Activated naive CD8-positive, alpha-beta T cell treated with anti-CD3 and anti-CD28 coated beads, Interleukin-2, amount 50 U/mL, for 24 hours (primary cell): ENCODE data around the gene SWT1.
A peak's percentile ranks its signal among the peaks of the same experiment; 100 is the strongest.

Experiments used
- ATAC-seq: fragments of 150-1000 bp; cut with Tn5 transposase; one replicate; pipeline ENCODE4 v1.10.0; 2021
- DNase-seq: peaks from one replicate; pipeline ENCODE4 v3.0.0; 2021
- H3K27ac Mint-ChIP-seq: one replicate; pipeline ENCODE4 v1.8.0; 2021; ENCODE audit warnings: mild to moderate bottlenecking, mixed read lengths
- H3K27me3 Mint-ChIP-seq: one replicate; pipeline ENCODE4 v1.8.0; 2021; ENCODE audit warnings: mixed read lengths
- H3K36me3 Mint-ChIP-seq: one replicate; pipeline ENCODE4 v1.8.0; 2021; ENCODE audit warnings: low read depth, mixed read lengths
- H3K4me1 Mint-ChIP-seq: one replicate; pipeline ENCODE4 v1.8.0; 2021; ENCODE audit warnings: mixed read lengths
- H3K4me3 Mint-ChIP-seq: one replicate; pipeline ENCODE4 v1.8.0; 2021; ENCODE audit warnings: mild to moderate bottlenecking, moderate library complexity, mixed read lengths
- H3K9me3 Mint-ChIP-seq: one replicate; pipeline ENCODE4 v1.8.0; 2021; ENCODE audit warnings: mixed read lengths

The SWT1 gene

GRCh38 chr1:185156854-185157598, at the start of gene SWT1, which contains the start of gene TRMT1L:
SWT1 (plus strand) TSS chr1:185157167; CDS start chr1:185160842, 3,675 bp downstream.
TRMT1L (minus strand) TSS chr1:185156953; CDS start chr1:185156712, 241 bp downstream.
- H3K9me3 Mint-ChIP-seq, result no peaks in the 10 kb centered on the region
- peaks cover 56% of the 10 kb centered on the region for H3K4me1 Mint-ChIP-seq
- DNase-seq, result peak; percentile 97
- no peaks in the 10 kb centered on the region for H3K36me3 Mint-ChIP-seq
- peak within 1 kb of the TSS; percentile 96 for H3K27ac Mint-ChIP-seq
- ATAC-seq, result peak; percentile 98
- H3K4me3 Mint-ChIP-seq, result peak within 1 kb of the TSS; percentile 96
- no peaks in the 10 kb centered on the region for H3K27me3 Mint-ChIP-seq

GRCh38 chr1:185108321-185108720, 48.6 kb upstream of the SWT1 start:
- no peak for DNase-seq
- no peak for ATAC-seq
- Mint-ChIP-seq H3K4me3 (no peak overlapping the region), H3K9me3 (peaks cover 29% of the 10 kb centered on the region), H3K27me3 (no peaks in the 10 kb centered on the region), H3K36me3 (peaks cover 16% of the 10 kb centered on the region), H3K4me1 (no peaks in the 10 kb centered on the region), H3K27ac (no peak overlapping the region)

- H3K9me3 Mint-ChIP-seq, result peaks cover 28% of the 10 kb centered on the region
- no peaks in the 10 kb centered on the region for H3K4me1 Mint-ChIP-seq
- no peak for DNase-seq
- H3K36me3 Mint-ChIP-seq, result peaks cover 3% of the 10 kb centered on the region
- no peak overlapping the region for H3K27ac Mint-ChIP-seq
- no peak for ATAC-seq
- no peak overlapping the region for H3K4me3 Mint-ChIP-seq
- H3K27me3 Mint-ChIP-seq, result no peaks in the 10 kb centered on the region
These were observed 46.8 kb upstream of the SWT1 start for GRCh38 chr1:185110145-185110544.

GRCh38 chr1:185111873-185112272, 45.1 kb upstream of the SWT1 start:
- Mint-ChIP-seq H3K36me3 (peaks cover 3% of the 10 kb centered on the region), H3K9me3 (peaks cover 21% of the 10 kb centered on the region), H3K27ac (no peak overlapping the region), H3K4me1 (no peaks in the 10 kb centered on the region), H3K4me3 (no peak overlapping the region), H3K27me3 (no peaks in the 10 kb centered on the region)
- ATAC-seq (no peak), DNase-seq (no peak)

GRCh38 chr1:185112356-185112755, 44.6 kb upstream of the SWT1 start:
- Mint-ChIP-seq H3K4me3 (no peak overlapping the region), H3K4me1 (no peaks in the 10 kb centered on the region), H3K27me3 (no peaks in the 10 kb centered on the region), H3K36me3 (peaks cover 5% of the 10 kb centered on the region), H3K27ac (no peak overlapping the region), H3K9me3 (peaks cover 21% of the 10 kb centered on the region)
- DNase-seq (no peak), ATAC-seq (no peak)

- H3K27me3 Mint-ChIP-seq, result no peaks in the 10 kb centered on the region
- H3K27ac Mint-ChIP-seq, result no peak overlapping the region
- H3K36me3 Mint-ChIP-seq, result peaks cover 40% of the 10 kb centered on the region
- H3K4me1 Mint-ChIP-seq, result no peaks in the 10 kb centered on the region
- peaks cover 4% of the 10 kb centered on the region for H3K9me3 Mint-ChIP-seq
- ATAC-seq (no peak), DNase-seq (no peak)
- H3K4me3 Mint-ChIP-seq, result no peak overlapping the region
These were observed 27.3 kb upstream of the SWT1 start for GRCh38 chr1:185129708-185130107.

GRCh38 chr1:185132534-185132933, 24.4 kb upstream of the SWT1 start:
- peaks cover 4% of the 10 kb centered on the region for H3K9me3 Mint-ChIP-seq
- peaks cover 42% of the 10 kb centered on the region for H3K36me3 Mint-ChIP-seq
- H3K27ac Mint-ChIP-seq, result no peak overlapping the region
- no peak for ATAC-seq
- DNase-seq, result no peak
- H3K4me1 Mint-ChIP-seq, result no peaks in the 10 kb centered on the region
- H3K27me3 Mint-ChIP-seq, result no peaks in the 10 kb centered on the region
- H3K4me3 Mint-ChIP-seq, result no peak overlapping the region

GRCh38 chr1:185137896-185138545, 18.9 kb upstream of the SWT1 start:
- DNase-seq (no peak), ATAC-seq (no peak)
- Mint-ChIP-seq H3K4me3 (no peak overlapping the region), H3K4me1 (no peaks in the 10 kb centered on the region), H3K9me3 (no peaks in the 10 kb centered on the region), H3K27me3 (no peaks in the 10 kb centered on the region), H3K36me3 (peaks cover 36% of the 10 kb centered on the region), H3K27ac (no peak overlapping the region)

GRCh38 chr1:185139246-185139645, 17.7 kb upstream of the SWT1 start:
- Mint-ChIP-seq H3K27ac (no peak overlapping the region), H3K9me3 (no peaks in the 10 kb centered on the region)

GRCh38 chr1:185144233-185144632, 12.7 kb upstream of the SWT1 start:
- Mint-ChIP-seq H3K27me3 (no peaks in the 10 kb centered on the region), H3K4me3 (no peak overlapping the region), H3K36me3 (peaks cover 28% of the 10 kb centered on the region), H3K4me1 (no peaks in the 10 kb centered on the region), H3K27ac (no peak overlapping the region), H3K9me3 (no peaks in the 10 kb centered on the region)
- ATAC-seq, result no peak
- DNase-seq, result no peak

More at GRCh38 chr1:185139246-185139645, 17.7 kb upstream of the SWT1 start:
- Mint-ChIP-seq H3K27me3 (no peaks in the 10 kb centered on the region), H3K36me3 (peaks cover 25% of the 10 kb centered on the region), H3K4me3 (no peak overlapping the region), H3K4me1 (no peaks in the 10 kb centered on the region)
- ATAC-seq (no peak), DNase-seq (no peak)

- Mint-ChIP-seq H3K9me3 (no peaks in the 10 kb centered on the region), H3K27me3 (no peaks in the 10 kb centered on the region), H3K4me3 (no peak overlapping the region), H3K4me1 (peaks cover 36% of the 10 kb centered on the region), H3K36me3 (peaks cover 22% of the 10 kb centered on the region), H3K27ac (no peak overlapping the region)
- no peak for ATAC-seq
- no peak for DNase-seq
These were observed 5.8 kb upstream of the SWT1 start for GRCh38 chr1:185151215-185151614.

GRCh38 chr1:185152187-185152767, 4.7 kb upstream of the SWT1 start:
- Mint-ChIP-seq H3K36me3 (peaks cover 22% of the 10 kb centered on the region), H3K4me3 (no peak overlapping the region), H3K9me3 (no peaks in the 10 kb centered on the region), H3K27me3 (no peaks in the 10 kb centered on the region), H3K27ac (no peak overlapping the region), H3K4me1 (peaks cover 36% of the 10 kb centered on the region)
- ATAC-seq, result no peak
- no peak for DNase-seq

- H3K27ac Mint-ChIP-seq, result peak overlapping the region; percentile 6
- ATAC-seq (no peak), DNase-seq (no peak)
- H3K36me3 Mint-ChIP-seq, result peaks cover 10% of the 10 kb centered on the region
- H3K9me3 Mint-ChIP-seq, result no peaks in the 10 kb centered on the region
- peaks cover 55% of the 10 kb centered on the region for H3K4me1 Mint-ChIP-seq
- peak overlapping the region; percentile 96 for H3K4me3 Mint-ChIP-seq
- H3K27me3 Mint-ChIP-seq, result no peaks in the 10 kb centered on the region
These were observed 2.0 kb upstream of the SWT1 start for GRCh38 chr1:185154912-185155513.

GRCh38 chr1:185155600-185156287, 1.2 kb upstream of the SWT1 start:
- Mint-ChIP-seq H3K4me1 (peaks cover 59% of the 10 kb centered on the region), H3K9me3 (no peaks in the 10 kb centered on the region), H3K36me3 (peaks cover 5% of the 10 kb centered on the region), H3K27me3 (no peaks in the 10 kb centered on the region), H3K27ac (peak overlapping the region; percentile 96), H3K4me3 (peak overlapping the region; percentile 96)
- DNase-seq (no peak), ATAC-seq (no peak)
